Skeletal muscle satellite cell (primary cell): ENCODE results near the gene ARSI.

ENCODE experiments used
- H3K27me3 ChIP-seq: 2 replicates; pipeline ENCODE4 v1.7.0; 2013; ENCODE audit warnings: low read length; ENCODE audit not compliant: control insufficient read depth, insufficient read depth
- H3K36me3 ChIP-seq: 2 replicates; pipeline ENCODE4 v1.7.0; 2013; ENCODE audit warnings: mild to moderate bottlenecking, control low read depth, low read length; ENCODE audit not compliant: insufficient read depth
- H3K4me1 ChIP-seq: 2 replicates; pipeline ENCODE4 v1.7.0; 2013; ENCODE audit warnings: low read length; ENCODE audit not compliant: control insufficient read depth, insufficient read depth
- H3K4me2 ChIP-seq: 2 replicates; pipeline ENCODE4 v1.7.0; 2013; ENCODE audit warnings: mild to moderate bottlenecking, low read length
- H3K4me3 ChIP-seq: 2 replicates; pipeline ENCODE4 v1.7.0; 2013; ENCODE audit warnings: low read length
- H3K9ac ChIP-seq: 2 replicates; pipeline ENCODE4 v1.7.0; 2013; ENCODE audit warnings: mild to moderate bottlenecking, low read depth, low read length, moderate library complexity
- H3K9me3 ChIP-seq: replicated peaks from 2 replicates; pipeline ENCODE4 v1.7.0; 2013; ENCODE audit warnings: mild to moderate bottlenecking, control low read depth, low read length

Gene ARSI

GRCh38 chr5:150286820-150287219 lies 15.9 kb downstream of the ARSI start:
- Histone ChIP-seq H3K4me1 (no peaks in the 10 kb centered on the region), H3K4me2 (no peak overlapping the region), H3K9me3 (no peaks in the 10 kb centered on the region), H3K9ac (no peak overlapping the region), H3K4me3 (no peak overlapping the region), H3K27me3 (peaks cover 38% of the 10 kb centered on the region), H3K36me3 (no peaks in the 10 kb centered on the region)

- H3K9ac ChIP-seq = no peak overlapping the region
- peaks cover 54% of the 10 kb centered on the region for H3K27me3 ChIP-seq
- H3K4me3 ChIP-seq = no peak overlapping the region
- H3K36me3 ChIP-seq = no peaks in the 10 kb centered on the region
- no peaks in the 10 kb centered on the region for H3K4me1 ChIP-seq
- H3K9me3 ChIP-seq = no peaks in the 10 kb centered on the region
- H3K4me2 ChIP-seq = no peak overlapping the region
Observed at GRCh38 chr5:150285114-150285513, 17.6 kb downstream of the ARSI start.

GRCh38 chr5:150284311-150284710 lies 18.4 kb downstream of the ARSI start:
- H3K27me3 ChIP-seq = peaks cover 61% of the 10 kb centered on the region
- no peaks in the 10 kb centered on the region for H3K4me1 ChIP-seq
- H3K4me2 ChIP-seq = no peak overlapping the region
- H3K9me3 ChIP-seq = no peaks in the 10 kb centered on the region
- H3K36me3 ChIP-seq = no peaks in the 10 kb centered on the region
- H3K4me3 ChIP-seq = no peak overlapping the region
- no peak overlapping the region for H3K9ac ChIP-seq

- peaks cover 60% of the 10 kb centered on the region for H3K27me3 ChIP-seq
- no peaks in the 10 kb centered on the region for H3K4me1 ChIP-seq
- H3K4me3 ChIP-seq = no peak overlapping the region
- no peak overlapping the region for H3K9ac ChIP-seq
- no peak overlapping the region for H3K4me2 ChIP-seq
- H3K36me3 ChIP-seq = no peaks in the 10 kb centered on the region
- no peaks in the 10 kb centered on the region for H3K9me3 ChIP-seq
Observed at GRCh38 chr5:150283904-150284303, 18.8 kb downstream of the ARSI start.

GRCh38 chr5:150281987-150282386 lies 20.7 kb downstream of the ARSI start:
- no peaks in the 10 kb centered on the region for H3K9me3 ChIP-seq
- H3K27me3 ChIP-seq = peaks cover 54% of the 10 kb centered on the region
- no peak overlapping the region for H3K4me2 ChIP-seq
- no peak overlapping the region for H3K9ac ChIP-seq
- peaks cover 3% of the 10 kb centered on the region for H3K4me1 ChIP-seq
- no peak overlapping the region for H3K4me3 ChIP-seq
- no peaks in the 10 kb centered on the region for H3K36me3 ChIP-seq

GRCh38 chr5:150279330-150280020 lies 23.2 kb downstream of the ARSI start:
- Histone ChIP-seq H3K4me3 (no peak overlapping the region), H3K4me1 (peaks cover 3% of the 10 kb centered on the region), H3K4me2 (no peak overlapping the region), H3K9ac (no peak overlapping the region), H3K36me3 (no peaks in the 10 kb centered on the region), H3K9me3 (no peaks in the 10 kb centered on the region), H3K27me3 (peaks cover 39% of the 10 kb centered on the region)

- Histone ChIP-seq H3K36me3 (no peaks in the 10 kb centered on the region), H3K27me3 (peaks cover 36% of the 10 kb centered on the region), H3K4me2 (no peak overlapping the region), H3K4me3 (no peak overlapping the region), H3K9ac (no peak overlapping the region), H3K9me3 (no peaks in the 10 kb centered on the region), H3K4me1 (peaks cover 3% of the 10 kb centered on the region)
Observed at GRCh38 chr5:150278916-150279315, 23.8 kb downstream of the ARSI start.

GRCh38 chr5:150278046-150278730 lies 24.5 kb downstream of the ARSI start:
- Histone ChIP-seq H3K9ac (no peak overlapping the region), H3K4me1 (peaks cover 3% of the 10 kb centered on the region)

GRCh38 chr5:150277043-150277442 lies 25.7 kb downstream of the ARSI start:
- Histone ChIP-seq H3K9me3 (no peaks in the 10 kb centered on the region), H3K9ac (no peak overlapping the region), H3K4me1 (peaks cover 3% of the 10 kb centered on the region)

More at GRCh38 chr5:150278046-150278730, 24.5 kb downstream of the ARSI start:
- H3K4me2 ChIP-seq = no peak overlapping the region
- H3K4me3 ChIP-seq = no peak overlapping the region
- no peaks in the 10 kb centered on the region for H3K9me3 ChIP-seq
- H3K36me3 ChIP-seq = no peaks in the 10 kb centered on the region
- peaks cover 33% of the 10 kb centered on the region for H3K27me3 ChIP-seq

GRCh38 chr5:150274811-150275210 lies 27.9 kb downstream of the ARSI start:
- Histone ChIP-seq H3K4me1 (peaks cover 3% of the 10 kb centered on the region), H3K4me2 (no peak overlapping the region), H3K9me3 (no peaks in the 10 kb centered on the region), H3K4me3 (no peak overlapping the region), H3K36me3 (no peaks in the 10 kb centered on the region), H3K9ac (no peak overlapping the region), H3K27me3 (peaks cover 11% of the 10 kb centered on the region)

More at GRCh38 chr5:150277043-150277442, 25.7 kb downstream of the ARSI start:
- no peaks in the 10 kb centered on the region for H3K36me3 ChIP-seq
- H3K4me2 ChIP-seq = no peak overlapping the region
- H3K27me3 ChIP-seq = peaks cover 31% of the 10 kb centered on the region
- H3K4me3 ChIP-seq = no peak overlapping the region

GRCh38 chr5:150272531-150272930 lies 30.2 kb downstream of the ARSI start:
- Histone ChIP-seq H3K27me3 (peaks cover 7% of the 10 kb centered on the region), H3K4me3 (no peak overlapping the region), H3K9ac (no peak overlapping the region), H3K4me2 (no peak overlapping the region), H3K9me3 (no peaks in the 10 kb centered on the region), H3K4me1 (no peaks in the 10 kb centered on the region), H3K36me3 (no peaks in the 10 kb centered on the region)

GRCh38 chr5:150271923-150272322 lies 30.8 kb downstream of the ARSI start:
- no peaks in the 10 kb centered on the region for H3K4me1 ChIP-seq
- H3K9me3 ChIP-seq = no peaks in the 10 kb centered on the region
- H3K4me2 ChIP-seq = no peak overlapping the region
- H3K27me3 ChIP-seq = peaks cover 7% of the 10 kb centered on the region
- no peak overlapping the region for H3K4me3 ChIP-seq
- no peaks in the 10 kb centered on the region for H3K36me3 ChIP-seq
- no peak overlapping the region for H3K9ac ChIP-seq
